ENCODE measurements around the gene BCR.

Gene BCR

GRCh38 chr22:23261900-23262450 lies 81.7 kb downstream of the BCR start:
- no peaks in the 10 kb centered on the region for H3K9me3 ChIP-seq (ENCODE audit: control insufficient read depth in 1 of 2, low read length in 2 of 2)
- H3K27me3 ChIP-seq (ENCODE audit: control insufficient read depth in 1 of 2, insufficient read depth in 2 of 2, low read length in 2 of 2): no peaks in the 10 kb centered on the region
- no peak overlapping the region for H3K9ac ChIP-seq (ENCODE audit: low read depth in 1 of 2, low read length in 2 of 2)
- H3K4me1 ChIP-seq (ENCODE audit: control insufficient read depth in 1 of 2, insufficient read depth in 2 of 2, low read length in 2 of 2): peaks cover 6 to 7% of the 10 kb centered on the region in 2 donors
- no peak overlapping the region for H3K4me3 ChIP-seq (ENCODE audit: low read depth in 1 of 2, low read length in 2 of 2)
- no peak overlapping the region for H3K27ac ChIP-seq (ENCODE audit: low read depth, low read length)
- H3K36me3 ChIP-seq (ENCODE audit: control insufficient read depth in 1 of 2, insufficient read depth in 2 of 2, low read length in 2 of 2): peaks cover 15 to 32% of the 10 kb centered on the region in 2 donors

DNA sequence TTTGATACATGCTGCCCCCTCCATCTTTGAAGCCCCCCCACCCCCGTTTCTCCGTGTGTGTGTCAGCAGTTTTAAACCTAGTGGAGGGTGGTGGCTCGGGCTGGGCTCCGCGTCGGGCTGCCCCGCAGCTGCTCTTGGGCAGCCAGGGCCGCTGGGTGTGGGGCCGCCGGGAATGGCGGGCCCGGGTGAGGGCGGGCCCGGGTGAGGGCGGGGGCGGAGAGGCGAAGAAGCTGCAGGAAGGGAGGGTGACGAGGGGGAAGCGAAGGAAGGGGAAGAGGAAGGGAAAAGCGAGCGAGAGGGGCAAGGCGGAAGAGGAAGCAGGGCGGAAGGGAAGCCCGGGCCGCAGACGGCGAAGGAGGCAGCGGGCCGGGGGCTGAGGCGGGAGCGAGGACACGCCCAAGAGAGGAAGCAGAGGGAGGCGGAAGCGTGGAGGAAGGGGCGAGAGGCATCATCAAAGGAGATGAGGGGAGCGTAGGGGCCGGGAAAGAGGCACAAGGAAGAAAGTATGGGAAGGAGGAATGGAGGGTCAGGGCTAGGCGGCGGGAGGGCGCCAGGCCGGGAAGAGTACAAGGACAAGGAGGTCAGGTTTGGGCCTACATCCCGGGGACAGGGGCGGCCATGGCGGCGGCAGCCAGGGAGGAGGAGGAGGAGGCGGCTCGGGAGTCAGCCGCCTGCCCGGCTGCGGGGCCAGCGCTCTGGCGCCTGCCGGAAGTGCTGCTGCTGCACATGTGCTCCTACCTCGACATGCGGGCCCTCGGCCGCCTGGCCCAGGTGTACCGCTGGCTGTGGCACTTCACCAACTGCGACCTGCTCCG lies 82.4 kb downstream of the BCR start:
- Histone ChIP-seq H3K9ac (ENCODE audit: low read depth in 1 of 2, low read length in 2 of 2) (no peak overlapping the region), H3K27me3 (ENCODE audit: control insufficient read depth in 1 of 2, insufficient read depth in 2 of 2, low read length in 2 of 2) (no peaks in the 10 kb centered on the region), H3K4me1 (ENCODE audit: control insufficient read depth in 1 of 2, insufficient read depth in 2 of 2, low read length in 2 of 2) (no peaks in the 10 kb centered on the region), H3K36me3 (ENCODE audit: control insufficient read depth in 1 of 2, insufficient read depth in 2 of 2, low read length in 2 of 2) (peaks cover 15 to 36% of the 10 kb centered on the region in 2 donors), H3K9me3 (ENCODE audit: control insufficient read depth in 1 of 2, low read length in 2 of 2) (no peaks in the 10 kb centered on the region), H3K4me3 (ENCODE audit: low read depth in 1 of 2, low read length in 2 of 2) (no peak overlapping the region), H3K27ac (ENCODE audit: low read depth, low read length) (no peak overlapping the region)

- Histone ChIP-seq H3K36me3 (ENCODE audit: control insufficient read depth in 1 of 2, insufficient read depth in 2 of 2, low read length in 2 of 2) (peaks cover 15 to 42% of the 10 kb centered on the region in 2 donors), H3K27me3 (ENCODE audit: control insufficient read depth in 1 of 2, insufficient read depth in 2 of 2, low read length in 2 of 2) (no peaks in the 10 kb centered on the region), H3K9ac (ENCODE audit: low read depth in 1 of 2, low read length in 2 of 2) (no peak overlapping the region), H3K4me3 (ENCODE audit: low read depth in 1 of 2, low read length in 2 of 2) (no peak overlapping the region), H3K4me1 (ENCODE audit: control insufficient read depth in 1 of 2, insufficient read depth in 2 of 2, low read length in 2 of 2) (no peaks in the 10 kb centered on the region), H3K27ac (ENCODE audit: low read depth, low read length) (no peak overlapping the region), H3K9me3 (ENCODE audit: control insufficient read depth in 1 of 2, low read length in 2 of 2) (no peaks in the 10 kb centered on the region)
Measured at GRCh38 chr22:23263651-23264555, 83.6 kb downstream of the BCR start.

DNA sequence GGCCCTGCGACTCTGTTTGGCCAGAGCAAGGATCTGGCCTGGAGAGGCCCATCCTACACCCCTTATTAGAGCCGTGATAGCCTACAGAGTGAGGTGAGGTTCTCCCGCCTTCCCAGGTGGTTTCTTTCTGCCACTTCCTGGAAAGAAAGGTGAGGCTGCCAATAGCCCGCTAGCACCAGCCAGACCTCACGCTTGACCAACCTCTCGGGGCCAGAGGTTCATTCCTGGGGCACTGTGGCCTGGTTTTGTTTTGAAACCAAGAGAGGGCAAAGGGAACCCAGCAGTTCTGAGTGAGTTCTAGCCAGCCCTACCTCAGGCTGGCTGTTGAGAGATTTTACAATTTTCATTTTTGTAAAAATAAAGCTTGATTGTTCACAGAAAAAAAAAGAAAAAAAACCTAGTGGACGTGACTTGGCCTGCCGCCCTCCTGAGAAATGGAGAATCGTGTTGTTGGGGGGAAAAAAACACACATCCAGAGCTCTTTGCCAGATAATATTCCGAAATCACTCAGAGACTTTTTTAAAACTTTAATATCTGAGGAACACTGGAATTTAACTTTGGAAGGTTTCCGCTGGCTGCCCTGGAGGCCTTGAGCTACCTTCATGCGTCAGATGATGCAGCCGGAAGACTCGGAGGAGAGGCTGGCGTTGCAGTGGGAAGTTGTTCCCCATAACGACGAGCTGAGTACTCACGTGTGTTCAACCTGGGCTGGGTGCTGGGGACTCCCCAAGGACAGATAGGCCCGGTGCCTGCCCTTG lies 84.5 kb downstream of the BCR start:
- Histone ChIP-seq H3K4me3 (ENCODE audit: low read depth in 1 of 2, low read length in 2 of 2) (no peak overlapping the region), H3K27ac (ENCODE audit: low read depth, low read length) (peak overlapping the region; percentile 32), H3K36me3 (ENCODE audit: control insufficient read depth in 1 of 2, insufficient read depth in 2 of 2, low read length in 2 of 2) (peaks cover 18 to 50% of the 10 kb centered on the region in 2 donors), H3K9me3 (ENCODE audit: control insufficient read depth in 1 of 2, low read length in 2 of 2) (no peaks in the 10 kb centered on the region), H3K9ac (ENCODE audit: low read depth in 1 of 2, low read length in 2 of 2) (no peak overlapping the region), H3K4me1 (ENCODE audit: control insufficient read depth in 1 of 2, insufficient read depth in 2 of 2, low read length in 2 of 2) (no peaks in the 10 kb centered on the region), H3K27me3 (ENCODE audit: control insufficient read depth in 1 of 2, insufficient read depth in 2 of 2, low read length in 2 of 2) (no peaks in the 10 kb centered on the region)

GRCh38 chr22:23265368-23265700 lies 85.0 kb downstream of the BCR start:
- no peak overlapping the region for H3K9ac ChIP-seq (ENCODE audit: low read depth in 1 of 2, low read length in 2 of 2)
- peaks cover 18 to 55% of the 10 kb centered on the region in 2 donors for H3K36me3 ChIP-seq (ENCODE audit: control insufficient read depth in 1 of 2, insufficient read depth in 2 of 2, low read length in 2 of 2)

DNA sequence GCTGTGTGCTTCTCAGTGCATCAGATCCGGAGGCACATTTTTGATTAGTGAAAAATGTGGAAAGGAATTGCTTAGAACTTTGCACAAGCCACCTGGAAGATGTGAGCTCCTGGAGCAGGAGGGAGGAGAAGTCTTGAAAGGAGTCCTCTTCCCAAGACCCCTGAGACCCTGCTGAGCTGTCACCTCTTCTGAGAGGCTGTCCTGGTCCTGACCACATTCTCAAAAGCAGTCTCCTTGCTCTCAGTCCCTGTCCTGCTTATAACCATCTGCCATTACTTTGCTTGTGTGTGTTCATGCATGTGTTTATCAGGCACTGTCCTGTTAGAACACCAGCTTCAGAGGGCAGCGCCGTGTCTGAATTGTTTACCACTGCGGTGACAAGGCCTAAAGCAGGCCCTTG lies 86.5 kb downstream of the BCR start:
- Histone ChIP-seq H3K27me3 (ENCODE audit: control insufficient read depth in 1 of 2, insufficient read depth in 2 of 2, low read length in 2 of 2) (no peaks in the 10 kb centered on the region), H3K9ac (ENCODE audit: low read depth in 1 of 2, low read length in 2 of 2) (no peak overlapping the region), H3K27ac (ENCODE audit: low read depth, low read length) (no peak overlapping the region), H3K4me3 (ENCODE audit: low read depth in 1 of 2, low read length in 2 of 2) (no peak overlapping the region), H3K4me1 (ENCODE audit: control insufficient read depth in 1 of 2, insufficient read depth in 2 of 2, low read length in 2 of 2) (no peaks in the 10 kb centered on the region), H3K9me3 (ENCODE audit: control insufficient read depth in 1 of 2, low read length in 2 of 2) (no peaks in the 10 kb centered on the region), H3K36me3 (ENCODE audit: control insufficient read depth in 1 of 2, insufficient read depth in 2 of 2, low read length in 2 of 2) (peaks cover 17 to 68% of the 10 kb centered on the region in 2 donors)

More at GRCh38 chr22:23265368-23265700, 85.0 kb downstream of the BCR start:
- no peaks in the 10 kb centered on the region for H3K27me3 ChIP-seq (ENCODE audit: control insufficient read depth in 1 of 2, insufficient read depth in 2 of 2, low read length in 2 of 2)
- H3K27ac ChIP-seq (ENCODE audit: low read depth, low read length): peak overlapping the region; percentile 32
- no peak overlapping the region for H3K4me3 ChIP-seq (ENCODE audit: low read depth in 1 of 2, low read length in 2 of 2)
- H3K4me1 ChIP-seq (ENCODE audit: control insufficient read depth in 1 of 2, insufficient read depth in 2 of 2, low read length in 2 of 2): no peaks in the 10 kb centered on the region
- H3K9me3 ChIP-seq (ENCODE audit: control insufficient read depth in 1 of 2, low read length in 2 of 2): no peaks in the 10 kb centered on the region

GRCh38 chr22:23267226-23268043 lies 87.1 kb downstream of the BCR start:
- no peak overlapping the region for H3K4me3 ChIP-seq (ENCODE audit: low read depth in 1 of 2, low read length in 2 of 2)
- H3K27me3 ChIP-seq (ENCODE audit: control insufficient read depth in 1 of 2, insufficient read depth in 2 of 2, low read length in 2 of 2): no peaks in the 10 kb centered on the region
- no peaks in the 10 kb centered on the region for H3K9me3 ChIP-seq (ENCODE audit: control insufficient read depth in 1 of 2, low read length in 2 of 2)
- H3K36me3 ChIP-seq (ENCODE audit: control insufficient read depth in 1 of 2, insufficient read depth in 2 of 2, low read length in 2 of 2): peaks cover 20 to 69% of the 10 kb centered on the region in 2 donors
- H3K9ac ChIP-seq (ENCODE audit: low read depth in 1 of 2, low read length in 2 of 2): no peak overlapping the region
- no peak overlapping the region for H3K27ac ChIP-seq (ENCODE audit: low read depth, low read length)
- H3K4me1 ChIP-seq (ENCODE audit: control insufficient read depth in 1 of 2, insufficient read depth in 2 of 2, low read length in 2 of 2): no peaks in the 10 kb centered on the region

GRCh38 chr22:23268139-23268712 lies 87.9 kb downstream of the BCR start:
- Histone ChIP-seq H3K27ac (ENCODE audit: low read depth, low read length) (no peak overlapping the region), H3K4me3 (ENCODE audit: low read depth in 1 of 2, low read length in 2 of 2) (no peak overlapping the region), H3K9me3 (ENCODE audit: control insufficient read depth in 1 of 2, low read length in 2 of 2) (no peaks in the 10 kb centered on the region), H3K36me3 (ENCODE audit: control insufficient read depth in 1 of 2, insufficient read depth in 2 of 2, low read length in 2 of 2) (peaks cover 28 to 75% of the 10 kb centered on the region in 2 donors), H3K27me3 (ENCODE audit: control insufficient read depth in 1 of 2, insufficient read depth in 2 of 2, low read length in 2 of 2) (no peaks in the 10 kb centered on the region), H3K9ac (ENCODE audit: low read depth in 1 of 2, low read length in 2 of 2) (no peak overlapping the region), H3K4me1 (ENCODE audit: control insufficient read depth in 1 of 2, insufficient read depth in 2 of 2, low read length in 2 of 2) (no peaks in the 10 kb centered on the region)

GRCh38 chr22:23268877-23269276 lies 88.6 kb downstream of the BCR start:
- Histone ChIP-seq H3K4me1 (ENCODE audit: control insufficient read depth in 1 of 2, insufficient read depth in 2 of 2, low read length in 2 of 2) (no peaks in the 10 kb centered on the region), H3K36me3 (ENCODE audit: control insufficient read depth in 1 of 2, insufficient read depth in 2 of 2, low read length in 2 of 2) (peaks cover 32 to 75% of the 10 kb centered on the region in 2 donors), H3K9me3 (ENCODE audit: control insufficient read depth in 1 of 2, low read length in 2 of 2) (no peaks in the 10 kb centered on the region), H3K9ac (ENCODE audit: low read depth in 1 of 2, low read length in 2 of 2) (no peak overlapping the region), H3K4me3 (ENCODE audit: low read depth in 1 of 2, low read length in 2 of 2) (no peak overlapping the region), H3K27me3 (ENCODE audit: control insufficient read depth in 1 of 2, insufficient read depth in 2 of 2, low read length in 2 of 2) (no peaks in the 10 kb centered on the region), H3K27ac (ENCODE audit: low read depth, low read length) (no peak overlapping the region)

Data from duodenal mucosa (tissue), 2 donors.